ENCODE measurements around the gene ITPRIPL2.

ITPRIPL2 gene

DNA sequence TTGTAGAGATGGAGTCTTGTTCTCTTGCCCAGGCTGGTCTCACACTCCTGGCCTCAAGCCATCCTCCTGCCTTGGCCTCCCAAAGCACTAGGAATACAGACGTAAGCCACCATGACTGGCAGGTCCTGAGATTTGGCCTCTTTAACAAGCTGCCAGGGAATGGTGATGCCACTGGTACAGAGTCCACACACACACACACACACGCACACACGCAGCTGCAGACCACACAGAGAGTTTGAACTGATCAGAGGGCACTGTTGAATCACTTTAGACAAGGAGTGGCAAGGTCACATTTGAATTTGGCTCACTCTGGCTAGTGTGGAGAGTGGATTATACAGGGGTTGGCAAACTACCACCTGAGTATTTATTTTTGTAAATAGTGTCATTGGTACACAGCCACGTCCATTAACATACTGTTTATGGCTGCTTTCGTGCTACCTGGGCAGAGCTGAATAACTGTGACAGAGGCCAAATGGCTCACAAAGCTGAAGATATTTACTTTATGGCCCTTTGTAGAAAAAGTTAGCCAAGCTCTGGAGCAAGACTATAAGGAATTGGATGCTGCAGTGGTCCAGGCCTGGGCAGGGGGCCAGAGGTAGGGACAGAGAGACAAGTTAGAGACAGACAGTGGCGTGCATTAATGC is 9.9 kb downstream of the ITPRIPL2 start:
- no peak for DNase-seq

DNA sequence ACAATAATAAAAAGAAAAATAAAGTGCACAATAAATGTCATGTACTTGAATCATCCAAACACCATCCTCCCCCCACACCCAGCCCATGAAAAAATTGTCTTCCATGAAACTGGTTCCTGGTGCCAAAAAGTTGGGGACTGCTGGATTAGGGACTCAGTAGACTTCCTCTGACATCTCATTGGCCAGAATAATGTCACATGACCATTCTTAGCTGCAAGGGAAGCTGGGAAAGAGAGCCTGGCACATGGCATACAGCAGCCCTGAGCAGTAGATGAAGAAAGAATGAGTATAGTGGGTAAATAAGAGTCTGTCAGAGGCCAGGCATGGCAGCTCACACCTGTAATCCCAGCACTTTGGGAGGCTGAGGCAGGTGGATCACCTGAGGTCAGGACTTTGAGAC is 12.5 kb downstream of the ITPRIPL2 start:
- no peak for DNase-seq

DNA sequence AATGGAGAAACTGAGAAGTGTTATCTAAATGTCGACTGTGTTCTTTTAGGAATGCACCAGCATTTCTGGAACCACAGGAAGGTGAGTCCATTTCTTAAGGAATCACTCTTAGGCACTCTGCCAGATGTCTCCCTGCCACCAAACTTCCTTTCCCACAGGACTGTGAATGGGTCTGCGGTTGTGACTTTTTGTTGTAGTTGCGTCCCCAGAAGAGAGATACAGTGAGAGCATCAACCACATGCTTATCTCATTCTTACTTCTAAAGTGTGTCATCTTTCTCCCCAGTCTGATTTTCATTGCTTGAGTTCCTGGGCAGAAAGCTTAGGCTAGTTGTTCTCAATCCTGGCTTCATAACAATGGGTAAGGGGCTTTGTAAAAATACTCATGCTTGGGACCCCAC is 13.4 kb downstream of the ITPRIPL2 start:
- DNase-seq, result no peak

DNA sequence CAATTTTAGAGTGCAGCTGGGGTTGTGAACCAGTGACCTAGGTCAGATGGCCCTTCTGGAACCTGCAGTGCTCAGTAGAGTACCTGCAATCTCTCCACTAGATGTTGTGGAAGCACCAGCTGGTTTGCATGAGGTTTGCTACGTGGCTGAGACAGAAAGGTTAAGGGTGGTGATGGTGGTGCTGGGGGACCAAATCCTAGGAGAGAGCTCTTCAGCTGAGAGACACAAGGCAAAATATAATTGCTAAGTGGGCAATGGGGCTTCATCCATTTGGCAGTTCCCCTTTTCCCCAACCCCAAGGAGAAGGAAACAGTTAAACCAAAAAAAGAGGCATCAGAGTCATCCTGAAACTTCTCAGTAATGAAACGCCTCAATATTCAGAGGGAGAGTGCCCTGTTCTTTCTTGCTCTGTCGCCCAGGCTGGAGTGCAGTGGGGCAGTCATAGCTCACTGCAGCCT is 13.9 kb downstream of the ITPRIPL2 start:
- no peak for DNase-seq

DNA sequence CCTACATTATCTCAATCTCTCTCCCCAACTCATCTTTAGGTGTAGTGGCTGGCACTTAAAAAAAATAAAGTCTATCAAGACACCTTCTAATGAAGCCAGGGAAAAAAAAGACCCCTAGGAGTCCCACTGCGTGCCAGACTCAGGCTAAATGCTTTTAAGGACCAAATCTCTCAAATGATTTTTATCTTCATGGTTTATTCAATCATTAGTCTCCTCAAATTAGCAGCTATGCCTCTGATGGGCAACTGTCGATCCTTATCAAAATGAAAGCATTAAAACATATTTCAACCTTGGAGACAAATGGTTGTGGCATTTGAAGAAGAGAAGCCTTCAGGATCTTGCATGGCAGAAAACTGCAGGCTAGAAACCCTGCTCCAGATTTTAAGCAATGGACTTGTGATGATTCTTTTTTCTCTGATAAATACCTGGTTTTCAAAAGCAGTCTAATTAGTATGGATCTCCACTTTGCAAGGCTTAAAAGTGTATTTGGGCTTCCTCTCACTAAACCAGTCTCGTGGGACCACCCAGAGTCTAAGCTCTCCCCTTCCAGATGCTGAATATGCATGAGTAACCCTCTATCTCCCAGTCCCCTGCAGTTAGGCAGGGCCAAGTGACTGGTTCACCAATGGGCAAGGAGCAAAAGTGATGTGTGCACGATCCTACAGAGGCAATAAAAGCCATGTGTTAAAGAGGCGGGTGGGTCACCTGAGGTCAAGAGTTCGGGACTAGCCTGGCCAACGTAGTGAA is 14.9 kb downstream of the ITPRIPL2 start:
- peak; percentile 60 for DNase-seq

DNA sequence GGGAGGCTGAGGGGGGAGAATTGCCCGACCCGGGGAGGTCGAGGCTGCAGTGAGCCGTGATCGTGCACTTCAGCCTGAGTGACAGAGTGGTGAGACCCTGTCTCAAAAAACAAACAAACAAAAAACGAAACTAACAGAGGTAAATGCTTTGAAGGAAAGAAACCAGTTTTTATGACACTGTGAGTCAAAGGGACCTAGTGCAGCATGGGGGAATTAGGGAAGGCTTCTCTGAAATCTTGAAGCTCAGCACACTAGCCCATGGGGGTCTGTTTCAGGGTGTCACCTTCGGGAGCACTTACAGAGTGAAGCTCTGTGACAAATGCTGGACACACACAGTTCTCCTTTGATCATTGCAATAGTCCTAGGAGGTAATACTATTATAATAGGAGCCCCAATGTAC is 16.6 kb downstream of the ITPRIPL2 start:
- no peak for DNase-seq

DNA sequence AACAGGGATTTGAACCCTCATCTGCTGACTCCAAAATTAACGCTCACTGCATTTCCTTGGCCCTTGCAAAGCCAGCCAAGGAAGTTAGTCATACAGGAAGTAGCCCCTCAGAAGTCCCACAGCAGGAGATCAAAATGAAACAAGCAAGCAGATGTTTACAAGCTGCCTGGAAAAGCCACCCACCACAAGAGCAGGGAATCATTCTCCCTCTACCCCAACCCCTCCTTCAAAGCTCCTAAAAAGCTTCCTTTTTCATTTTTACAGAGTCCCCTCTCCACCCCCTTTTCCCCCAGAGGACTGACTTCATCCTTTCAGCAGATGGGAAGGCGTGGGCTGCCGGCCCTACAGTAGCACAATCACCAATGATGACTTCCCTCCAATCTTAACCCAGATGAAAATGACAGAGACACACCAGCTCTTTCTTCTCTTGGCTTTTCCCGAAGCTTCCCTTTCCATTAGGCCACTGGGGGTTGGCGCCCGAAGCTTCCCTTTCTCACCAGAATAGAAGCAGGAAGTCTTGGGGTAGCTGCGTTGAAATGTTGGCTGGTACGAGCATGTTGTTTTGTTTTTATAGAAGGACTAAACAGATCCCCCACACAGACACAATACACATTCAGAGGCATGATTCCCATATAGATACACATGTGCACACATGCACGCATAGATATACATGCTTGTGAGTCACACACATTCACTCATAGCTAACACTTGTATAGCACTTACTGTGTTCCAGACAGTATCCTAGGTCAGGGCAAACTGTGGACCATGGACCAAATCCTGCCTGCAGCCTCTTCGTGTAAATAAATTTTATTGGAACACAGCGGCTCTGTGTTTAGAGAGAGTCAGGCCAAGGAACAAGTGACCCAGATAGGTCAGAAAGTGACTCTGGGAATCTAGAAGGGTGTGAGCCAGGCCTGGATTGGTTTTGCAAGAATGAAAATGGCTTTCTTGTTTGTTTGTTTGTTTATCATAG is 17.4 kb downstream of the ITPRIPL2 start:
- DNase-seq, result peak; percentile 67

DNA sequence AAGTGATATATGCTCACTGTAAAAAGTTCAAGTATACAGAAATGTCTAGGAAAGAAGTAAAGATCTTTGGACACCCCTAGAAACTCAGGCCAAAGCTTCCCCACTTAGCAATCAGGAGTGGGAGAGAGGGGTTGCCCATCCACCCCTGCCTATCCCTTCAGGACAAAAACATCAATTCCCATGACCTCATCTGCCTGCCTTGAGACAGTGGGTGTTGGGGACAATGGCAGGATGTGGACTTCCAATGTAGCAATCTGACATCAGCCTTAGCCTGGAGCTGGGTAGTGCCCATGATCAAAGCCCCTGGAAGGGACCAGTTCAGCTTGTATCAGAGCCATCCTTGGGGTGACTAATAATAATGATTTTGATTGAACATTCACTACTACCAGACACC is 18.1 kb downstream of the ITPRIPL2 start:
- DNase-seq, result no peak

DNA sequence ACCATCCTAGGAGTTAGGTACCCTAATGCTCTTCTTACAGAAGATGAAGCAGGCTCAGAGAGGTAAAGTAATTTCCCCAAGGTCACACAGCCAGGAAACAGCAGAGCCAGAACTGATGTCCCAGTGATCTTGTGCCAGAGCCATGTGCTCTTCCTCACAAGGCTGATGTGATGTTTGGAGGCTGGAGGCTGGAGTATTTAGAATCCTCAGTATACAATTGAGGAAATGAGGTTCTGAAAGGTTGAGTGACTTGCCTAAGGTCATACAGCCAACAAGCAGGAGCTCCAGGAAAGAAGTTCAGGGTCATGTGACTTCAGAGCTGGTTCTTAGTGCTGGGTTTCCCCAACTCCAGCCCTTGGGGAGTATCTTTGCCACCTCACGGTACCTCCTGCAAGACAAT is 18.5 kb downstream of the ITPRIPL2 start:
- DNase-seq, result peak; percentile 38

- peak; percentile 99 for DNase-seq
Observed at GRCh38 chr16:19132898-19133297, 19.1 kb downstream of the ITPRIPL2 start.

DNA sequence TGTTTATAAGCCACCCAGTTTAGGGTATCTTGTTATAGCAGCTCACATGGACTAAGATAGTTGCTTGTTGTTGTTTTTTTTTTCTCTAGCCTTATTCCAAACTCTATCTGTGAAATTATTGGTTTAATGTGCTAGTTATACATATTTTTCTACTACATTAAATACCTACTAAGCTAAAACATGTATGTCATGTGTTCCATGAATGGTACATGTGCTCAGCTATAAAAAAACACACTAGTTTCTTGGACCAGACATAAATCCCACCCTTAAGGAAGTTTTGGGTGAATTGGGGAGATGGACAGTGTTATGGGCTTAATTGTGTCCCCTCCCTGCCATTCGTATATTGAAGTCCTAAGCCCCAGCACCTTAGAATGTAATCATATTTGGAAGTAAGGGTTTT is 19.8 kb downstream of the ITPRIPL2 start:
- no peak for DNase-seq

DNA sequence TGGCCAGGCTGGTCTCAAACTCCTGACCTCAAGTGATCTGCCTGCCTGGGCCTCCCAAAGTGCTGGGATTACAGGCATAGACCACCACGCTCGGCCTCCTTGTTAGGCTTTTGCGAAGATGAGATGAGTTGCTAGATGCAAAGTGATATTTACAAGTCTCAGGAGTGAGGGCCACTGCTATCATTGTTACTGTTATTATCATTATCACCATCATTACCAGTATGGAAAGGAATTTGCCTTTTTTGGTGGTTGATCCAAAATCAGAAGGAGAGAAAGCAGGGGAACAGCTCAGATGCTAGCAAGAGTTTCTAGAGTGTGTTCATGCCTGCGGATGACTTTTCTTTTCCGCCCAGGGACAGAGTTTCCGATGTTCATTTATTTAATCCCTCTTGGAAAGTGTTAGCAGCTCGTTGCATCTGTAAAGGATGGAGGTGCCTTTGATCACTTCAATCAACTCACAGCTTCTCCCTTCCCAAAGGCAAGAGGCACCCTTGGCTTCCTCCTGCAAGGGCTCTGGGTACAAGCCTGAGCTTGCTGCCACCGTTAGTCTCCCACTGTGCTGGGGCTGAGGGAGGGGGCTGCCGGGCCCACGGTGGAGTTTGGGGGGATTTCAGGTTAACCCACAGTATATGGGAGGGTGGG is 21.6 kb downstream of the ITPRIPL2 start:
- DNase-seq, result no peak

DNA sequence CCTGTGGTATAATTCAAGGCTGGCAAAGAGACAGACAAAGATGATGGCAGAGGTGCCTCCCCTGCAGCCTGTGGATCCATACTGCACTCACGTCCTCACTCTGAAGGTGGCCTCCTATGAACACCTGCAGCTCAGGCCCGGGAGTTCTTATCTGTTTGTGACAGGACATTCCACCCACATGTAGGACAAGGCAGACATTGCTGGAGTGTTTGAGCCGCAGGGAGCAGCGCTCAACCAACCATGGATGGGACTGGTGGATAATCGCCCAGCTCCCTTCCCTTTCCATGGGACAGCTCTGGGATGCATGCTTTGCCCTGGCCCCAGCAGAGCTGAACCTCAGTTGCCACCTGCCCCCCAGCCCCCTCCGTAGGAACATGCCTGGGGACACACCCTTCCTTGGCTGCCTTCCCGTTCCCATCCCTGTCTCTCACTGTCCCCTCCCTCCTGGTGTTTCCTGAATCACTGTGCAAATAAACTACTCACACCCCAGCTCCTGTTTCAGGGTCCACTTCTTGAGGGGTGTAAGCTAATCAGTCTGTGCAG is 22.2 kb downstream of the ITPRIPL2 start:
- no peak for DNase-seq

DNA sequence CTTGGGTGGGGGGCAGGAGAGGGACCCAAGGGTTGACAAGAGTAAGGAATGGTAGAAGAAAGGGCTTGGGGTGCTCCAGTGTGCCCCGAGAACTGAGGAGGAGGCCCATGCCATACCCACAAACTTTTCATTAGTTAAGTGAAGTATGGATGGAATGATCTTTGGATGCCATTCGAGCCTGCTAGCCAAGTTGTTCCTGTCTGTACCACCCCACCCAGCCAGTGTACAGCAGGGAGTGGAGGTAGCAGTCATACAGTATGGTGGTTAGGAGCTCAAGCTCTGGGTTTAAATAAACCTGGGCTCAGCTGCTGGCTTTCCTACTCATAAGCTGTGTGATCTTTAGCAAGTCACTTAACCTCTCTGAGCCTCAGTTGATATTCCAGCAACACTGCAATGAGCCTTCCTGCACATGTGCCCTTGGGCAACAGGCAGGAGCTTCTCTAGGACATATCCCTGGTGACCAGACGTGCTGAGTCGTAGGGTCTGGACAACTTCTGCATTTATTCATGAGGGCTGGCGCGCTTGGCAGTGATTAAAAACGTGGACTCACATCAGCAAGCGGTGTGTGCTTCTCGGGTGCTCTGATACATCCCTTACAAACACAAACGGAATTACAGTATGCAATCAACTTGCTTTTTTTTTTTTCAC is 22.9 kb downstream of the ITPRIPL2 start:
- no peak for DNase-seq

- DNase-seq, result peak; percentile 50
Observed at GRCh38 chr16:19137201-19138128, 23.7 kb downstream of the ITPRIPL2 start.

- peak; percentile 31 for DNase-seq
Observed at GRCh38 chr16:19138601-19139000, 24.8 kb downstream of the ITPRIPL2 start.

GRCh38 chr16:19139436-19140091 is 25.8 kb downstream of the ITPRIPL2 start:
- no peak for DNase-seq

DNA sequence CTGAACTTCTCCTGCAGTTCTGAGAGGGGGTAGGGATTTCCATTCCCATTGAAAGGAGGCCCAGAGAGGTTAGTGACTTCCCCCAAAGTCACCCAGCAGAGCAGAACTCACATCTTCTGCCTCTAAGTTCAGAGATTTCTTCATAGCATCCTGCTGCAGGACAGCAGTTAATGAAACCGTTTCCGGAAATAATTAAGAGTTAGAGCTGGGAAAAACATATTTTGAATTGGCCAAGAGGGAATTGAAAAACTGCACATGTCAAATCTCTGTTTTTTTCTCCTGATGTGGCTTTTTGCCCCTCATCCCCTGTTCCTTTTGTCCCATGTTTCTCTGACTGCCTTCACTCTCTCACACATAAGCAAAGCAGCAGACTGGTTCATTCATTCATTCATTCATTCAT is 26.6 kb downstream of the ITPRIPL2 start:
- DNase-seq, result no peak

DNA sequence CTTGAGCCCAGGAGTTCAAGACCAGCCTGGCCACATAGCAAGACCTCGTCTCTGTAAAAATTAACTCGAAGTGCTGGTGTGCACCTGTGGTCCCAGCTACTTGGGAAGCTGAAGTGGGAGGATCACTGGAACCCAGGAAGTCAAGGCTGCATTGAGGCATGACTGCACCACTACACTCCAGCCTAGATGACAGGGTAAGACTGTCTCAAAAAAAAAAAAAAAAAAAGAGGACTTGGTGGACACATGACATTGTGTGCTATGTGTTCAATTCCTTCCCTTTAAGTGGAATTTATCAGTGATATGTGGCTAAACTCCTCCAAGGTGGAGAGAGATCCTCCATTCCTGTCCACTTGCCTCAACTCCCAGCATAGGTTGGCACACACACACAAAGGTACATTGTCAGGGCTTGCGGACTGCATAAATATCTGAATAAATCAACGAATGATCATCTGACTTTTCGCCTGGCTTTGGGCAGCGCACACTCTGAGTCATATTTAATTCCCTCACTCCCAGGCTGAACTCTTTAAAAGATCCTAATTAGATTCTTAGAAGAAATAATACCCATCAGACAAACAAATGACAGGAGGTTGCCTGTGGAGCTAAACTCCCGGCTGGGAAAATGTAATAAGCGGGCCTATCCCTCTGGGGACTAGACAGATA is 29.3 kb downstream of the ITPRIPL2 start:
- DNase-seq, result peak; percentile 84

- DNase-seq, result no peak
Observed at GRCh38 chr16:19143599-19143956, 29.8 kb downstream of the ITPRIPL2 start.

Measured in NCI-H82 (cell line).